ENCODE results near the gene DNLZ.
A peak's percentile ranks its signal among the peaks of the same experiment; 100 is the strongest.

The DNLZ gene

DNA sequence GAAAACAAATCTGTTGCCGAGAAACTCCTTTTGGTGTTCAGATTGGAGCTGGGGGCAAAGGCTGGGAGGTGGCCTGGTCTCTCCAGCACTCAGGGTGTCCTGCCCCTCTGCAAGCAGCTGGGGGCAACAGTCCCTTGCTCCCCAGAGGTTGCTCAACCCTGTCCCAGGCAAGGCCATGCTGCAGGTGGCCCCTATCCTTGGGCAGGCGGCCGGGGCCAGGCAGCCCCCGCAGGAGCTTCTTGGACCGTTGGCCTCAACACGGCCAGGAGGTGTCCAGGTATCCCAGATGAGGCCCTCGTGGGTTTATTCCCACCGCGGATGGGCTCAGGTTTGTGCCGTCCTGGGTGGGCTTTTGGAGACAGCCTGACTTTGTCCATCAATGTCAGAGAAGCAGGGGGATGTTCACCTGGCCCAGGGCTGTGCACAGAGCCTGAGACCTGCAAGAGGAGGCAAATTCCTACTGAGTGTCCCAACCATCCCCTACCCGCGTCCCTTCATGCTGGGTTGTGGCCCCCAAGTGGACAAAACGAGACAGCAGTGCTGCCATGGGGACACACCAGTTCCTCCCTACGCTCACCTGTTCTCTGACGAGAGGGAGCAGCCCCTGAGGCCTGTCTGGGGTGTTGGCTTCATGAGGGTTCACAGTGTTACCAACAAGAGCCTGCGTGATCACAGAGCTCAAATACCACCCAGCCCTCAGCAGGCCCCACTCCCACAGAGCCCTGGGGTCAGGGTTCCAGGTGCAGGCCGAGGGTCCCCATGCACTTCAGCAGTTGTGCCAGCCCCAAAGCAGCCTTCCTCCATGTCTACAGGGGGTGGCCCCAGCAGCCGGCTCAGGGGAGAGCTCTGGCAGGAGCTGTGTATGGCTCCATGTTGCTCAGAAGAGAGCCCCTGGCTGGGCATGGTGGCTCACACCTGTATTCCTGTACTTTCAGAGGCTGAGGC is 50.2 kb downstream of the DNLZ start:
- no peak overlapping the region for H3K27ac ChIP-seq
- TF ChIP-seq CTCF (conservative IDR thresholded peaks at IDR 0.05), result no peak

DNA sequence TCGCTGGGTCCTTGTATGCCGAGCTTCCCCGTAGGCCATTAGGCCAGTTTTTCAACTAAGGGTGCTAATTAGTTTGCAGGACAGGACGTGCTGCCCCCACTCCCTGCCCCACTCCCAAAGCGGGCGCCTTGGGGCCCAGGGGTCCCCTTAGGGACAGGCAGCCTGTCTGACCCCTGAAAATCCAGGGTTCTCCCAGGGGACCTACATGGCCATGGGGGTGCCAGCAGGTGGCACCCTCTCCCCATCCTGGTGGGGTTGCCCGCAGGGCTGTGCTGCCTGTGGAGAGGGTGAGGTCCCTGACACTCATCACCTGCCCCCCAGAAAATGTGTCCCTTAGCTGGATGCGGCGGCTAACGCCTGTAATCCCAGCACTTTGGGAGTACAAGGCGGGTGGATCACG is 51.1 kb downstream of the DNLZ start:
- no peak overlapping the region for H3K27ac ChIP-seq
- peak; percentile 58 for TF ChIP-seq CTCF (conservative IDR thresholded peaks at IDR 0.05)

DNA sequence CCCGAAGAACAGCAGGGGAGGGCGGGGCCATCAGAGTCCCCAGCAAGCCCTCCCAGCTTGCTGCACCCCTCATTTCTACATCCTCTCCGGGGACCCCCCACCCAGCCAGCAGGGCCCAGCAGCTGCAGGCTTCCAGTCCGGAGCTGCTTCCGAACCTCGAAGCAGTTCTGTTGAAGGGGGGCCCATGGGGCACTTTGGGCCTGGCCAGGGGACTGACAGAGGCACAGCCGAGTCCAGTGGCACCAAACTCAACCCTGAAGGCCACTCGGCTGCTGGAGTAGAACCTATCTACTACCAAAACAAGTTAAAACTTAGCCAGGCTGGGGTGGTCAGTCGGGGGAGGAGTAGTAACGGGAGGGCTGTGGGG is 51.6 kb downstream of the DNLZ start:
- TF ChIP-seq CTCF (conservative IDR thresholded peaks at IDR 0.05), result no peak
- H3K27ac ChIP-seq, result no peak overlapping the region

GRCh38 chr9:136311051-136312008 is 52.2 kb downstream of the DNLZ start:
- TF ChIP-seq CTCF (conservative IDR thresholded peaks at IDR 0.05), result no peak
- H3K27ac ChIP-seq, result no peak overlapping the region

- TF ChIP-seq CTCF (conservative IDR thresholded peaks at IDR 0.05), result no peak
- H3K27ac ChIP-seq, result no peak overlapping the region
Observed at GRCh38 chr9:136310273-136311030, 53.1 kb downstream of the DNLZ start.

DNA sequence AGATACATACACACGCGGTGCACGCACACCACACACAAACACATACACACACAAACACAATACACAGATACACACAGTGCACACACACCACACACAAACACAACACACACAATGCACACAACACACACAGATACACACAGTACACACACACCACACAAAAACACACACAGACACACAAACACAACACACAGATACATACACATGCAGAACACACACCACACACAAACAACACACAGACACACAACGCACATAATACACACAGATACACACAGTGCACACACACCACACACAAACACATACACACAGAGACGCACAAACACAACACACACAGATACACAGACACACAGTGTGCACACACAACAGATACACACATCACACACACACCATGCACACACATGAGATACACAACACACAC is 53.7 kb downstream of the DNLZ start:
- no peak overlapping the region for H3K27ac ChIP-seq
- no peak for TF ChIP-seq CTCF (conservative IDR thresholded peaks at IDR 0.05)

Measured in VCaP (cell line).